Fibroblast of lung (primary cell): ENCODE results near the gene NPHP1.

Source experiments
- CTCF ChIP-seq, 2 donors: IDR thresholded peaks in 1 of 2; conservative IDR thresholded peaks in 1 of 2; 1 replicate in 1 of 2; 2 replicates in 1 of 2; pipeline ENCODE4 v1.5.1; 2011 to 2012; ENCODE audit warnings: low read length in 2 of 2, control low read depth in 1 of 2, inconsistent platforms in 1 of 2, low read depth in 1 of 2, mild to moderate bottlenecking in 1 of 2
- EZH2 ChIP-seq: IDR thresholded peaks from 2 replicates; pipeline ENCODE4 v1.5.1; 2012; ENCODE audit warnings: low read length, control low read depth, mild to moderate bottlenecking; ENCODE audit errors: missing control alignments

GRCh38 chr2:110170102-110170501 lies 34.7 kb downstream of the NPHP1 start:
- TF ChIP-seq EZH2 (no peak), CTCF (conservative IDR thresholded peaks at IDR 0.05 in 1 of 2, IDR thresholded peaks at IDR 0.05 in 1 of 2; ENCODE audit: low read depth in 1 of 2, low read length in 2 of 2) (no peak)
